Right lobe of liver (tissue), 4 donors: Measurements from ENCODE around the gene SPEF2.

Experiments used
- CTCF ChIP-seq, 4 donors: fragments of 200-600 bp in 3 of 4; fragments of 450-650 bp in 1 of 4; IDR thresholded peaks; one replicate each; pipeline versions ENCODE4 v1.5.1 to v1.8.0; 2016 to 2022; ENCODE audit warnings: antibody characterized with exemption in 4 of 4, mild to moderate bottlenecking in 2 of 4
- POLR2A ChIP-seq: fragments of 450-650 bp; IDR thresholded peaks from one replicate; pipeline ENCODE4 v1.6.1; 2017; ENCODE audit warnings: antibody characterized with exemption, mild to moderate bottlenecking
- donor health status: DM: no; HTN: no; CAD: no.
- donor health status: DM: no; HTN: no; CAD: no.
- donor health status: DM: no; HTN: yes; CAD: no.

- TF ChIP-seq CTCF (IDR thresholded peaks at IDR 0.05): no peak
- no peak for TF ChIP-seq POLR2A
Observed at GRCh38 chr5:35790457-35790822, 172.8 kb downstream of the SPEF2 start.
